ENCODE measurements around the gene DDX31.

Gene DDX31

DNA sequence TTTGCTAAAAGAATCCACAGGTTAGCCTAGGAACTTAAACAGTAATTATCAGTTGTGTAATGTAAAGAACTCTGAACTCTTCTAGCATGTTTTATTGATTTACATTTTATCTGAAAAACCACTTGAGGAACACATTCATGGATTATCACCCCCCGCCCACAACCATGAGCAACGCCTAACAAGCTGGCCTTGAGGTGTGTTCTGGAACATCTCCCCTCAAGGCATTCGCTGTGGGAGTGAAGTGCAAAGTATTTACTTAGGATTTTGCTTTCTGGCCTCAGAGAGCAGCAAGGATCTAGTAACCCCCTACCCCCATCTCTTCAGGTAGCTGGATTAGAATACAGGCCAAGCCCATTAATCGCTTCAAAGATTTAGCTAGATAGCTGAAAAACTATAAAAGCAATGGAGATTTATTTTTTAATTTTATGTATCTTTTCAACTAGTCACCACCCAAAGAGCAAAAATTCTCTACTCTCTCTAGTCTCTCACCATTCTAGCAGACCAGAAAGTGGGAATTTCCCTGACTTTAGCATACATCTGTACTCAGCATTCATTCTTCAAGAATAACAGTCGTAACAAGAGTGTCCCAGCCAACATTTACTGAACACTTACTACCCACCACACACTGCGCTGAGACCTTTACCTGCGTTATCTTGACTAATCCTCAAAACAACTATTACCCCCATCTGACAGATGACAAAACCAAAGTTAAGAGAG is 37.2 kb downstream of the DDX31 start:
- DNase-seq, result no peak

DNA sequence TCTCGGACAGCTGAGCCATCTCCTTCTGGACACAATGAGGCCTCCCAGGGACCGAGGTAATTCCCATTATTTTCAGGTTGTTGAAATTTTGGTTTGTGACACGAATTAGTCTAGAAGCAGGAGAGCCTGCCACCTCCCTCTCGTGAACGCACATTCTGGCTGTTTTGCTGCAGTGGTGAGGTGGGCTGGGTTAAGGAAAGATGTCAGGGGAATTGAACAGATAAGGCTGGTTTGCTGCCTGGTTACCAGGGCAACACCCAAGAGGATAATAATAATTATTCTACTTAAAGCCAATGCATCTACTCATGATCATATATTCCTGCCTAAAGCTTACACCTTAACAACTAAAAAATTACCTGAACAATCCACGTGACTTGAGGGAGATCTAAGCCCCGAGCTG is 38.1 kb downstream of the DDX31 start:
- no peak for DNase-seq

DNA sequence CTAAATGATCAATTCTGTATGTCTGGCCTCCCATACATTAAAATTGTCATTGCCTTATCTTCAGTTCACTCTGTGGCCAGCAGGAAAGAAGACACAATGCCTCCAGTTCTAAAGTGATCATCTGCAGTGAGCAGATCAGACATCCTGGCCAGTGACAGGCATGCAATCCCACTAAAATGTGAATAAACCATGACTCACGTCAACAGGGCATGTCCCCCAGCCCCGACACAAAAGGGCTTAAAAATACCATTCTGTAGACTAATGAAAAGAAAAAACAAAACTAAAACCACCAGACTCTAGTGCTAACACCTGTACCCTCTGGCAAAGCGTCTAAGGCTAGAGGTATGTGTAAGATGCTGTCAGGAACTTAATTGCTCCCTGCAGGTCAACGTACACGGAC is 38.5 kb downstream of the DDX31 start:
- DNase-seq, result no peak

DNA sequence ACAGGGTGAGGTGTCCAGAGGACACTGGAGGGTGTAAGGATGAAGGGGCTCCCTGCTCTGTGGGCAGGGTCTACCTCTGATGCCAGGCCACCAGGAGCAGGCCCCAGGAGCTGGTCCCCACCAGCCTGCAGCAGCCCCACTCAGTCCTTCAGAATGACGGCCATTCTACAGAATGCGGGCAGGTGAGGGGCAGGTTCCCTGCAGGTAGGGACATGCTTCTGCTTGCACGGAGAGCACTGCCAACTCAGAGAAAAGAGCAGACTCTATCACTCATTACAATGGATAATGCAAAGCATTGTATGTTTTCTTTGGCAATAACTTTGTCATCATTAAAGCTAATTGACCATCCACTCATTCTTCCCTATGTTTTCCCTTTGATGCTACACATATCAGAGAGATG is 39.0 kb downstream of the DDX31 start:
- no peak for DNase-seq

DNA sequence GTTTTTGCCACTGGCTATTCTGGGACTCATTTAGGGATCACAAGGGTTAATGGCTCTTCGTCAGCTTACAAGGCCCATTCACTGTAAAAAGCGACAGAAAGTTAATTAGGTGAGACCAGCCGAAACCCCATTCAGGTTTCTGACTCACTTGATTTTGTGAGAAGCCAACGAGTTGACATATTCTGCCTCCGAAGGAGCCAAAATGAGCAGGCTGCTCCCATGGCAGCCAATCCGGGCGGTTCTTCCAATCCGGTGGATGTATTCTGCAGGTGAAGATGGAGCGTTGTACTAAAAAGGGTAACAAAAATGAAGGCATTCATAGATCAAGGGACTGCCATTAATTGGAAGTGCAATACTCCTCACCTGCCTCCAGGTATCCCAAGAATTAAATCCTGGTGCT is 39.7 kb downstream of the DDX31 start:
- no peak for DNase-seq

DNA sequence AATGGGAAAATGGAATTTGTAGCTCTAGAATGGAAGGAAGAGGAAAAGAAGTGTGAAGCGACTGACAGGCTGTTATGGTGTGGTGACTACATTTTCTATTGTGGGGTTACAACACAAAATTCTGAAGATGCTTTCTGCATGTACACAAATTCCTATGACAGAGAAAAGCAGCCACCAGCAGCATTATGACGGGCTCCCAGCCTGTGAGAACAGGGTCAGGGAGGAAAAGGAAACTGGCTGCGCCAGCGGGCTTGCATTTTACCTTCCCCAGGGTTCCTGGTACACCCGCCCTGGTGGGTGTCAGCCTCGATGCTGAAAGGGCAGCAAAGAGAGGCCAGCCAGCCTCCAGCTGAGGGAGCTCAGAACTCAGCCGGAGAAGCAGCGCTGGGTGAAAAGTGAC is 41.0 kb downstream of the DDX31 start:
- DNase-seq, result no peak

DNA sequence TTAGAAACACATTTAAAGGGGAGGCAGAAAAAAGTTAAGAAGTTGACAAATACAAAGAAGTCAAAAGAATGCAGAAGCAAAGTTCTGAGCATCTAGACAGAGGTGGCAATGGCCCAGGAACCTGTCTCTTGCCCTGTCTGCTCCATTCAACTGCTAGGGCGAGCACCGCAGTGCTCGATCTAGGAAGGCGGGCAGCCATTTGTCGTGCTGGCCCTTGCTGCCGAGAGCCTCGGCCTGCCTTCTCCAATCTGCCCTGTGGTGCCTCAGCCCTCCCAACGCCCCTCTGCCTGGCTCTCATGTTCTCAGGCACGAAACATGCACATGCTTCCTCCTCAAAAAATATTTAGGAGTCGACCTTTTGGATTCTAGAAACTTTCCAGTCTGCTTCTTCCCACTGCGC is 42.2 kb downstream of the DDX31 start:
- DNase-seq, result no peak

DNA sequence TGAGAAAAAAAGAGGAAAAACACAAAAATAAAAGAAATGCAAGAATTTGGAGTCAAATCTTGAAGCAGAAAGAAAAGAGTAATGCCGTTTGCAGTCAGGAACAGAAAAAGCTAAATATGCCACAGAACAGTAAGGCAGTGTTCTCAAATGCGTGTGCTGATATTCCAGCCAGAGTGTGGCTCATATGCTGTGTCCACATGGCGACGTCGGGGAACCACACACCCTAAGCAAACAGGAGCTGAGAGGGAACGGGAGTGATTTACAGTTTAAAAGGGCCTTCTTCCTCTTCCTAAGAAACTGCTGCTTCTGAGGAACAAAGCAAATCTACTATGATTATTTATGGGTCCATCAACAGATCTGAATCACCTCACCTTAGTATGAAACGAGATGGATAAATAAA is 42.7 kb downstream of the DDX31 start:
- DNase-seq, result no peak

DNA sequence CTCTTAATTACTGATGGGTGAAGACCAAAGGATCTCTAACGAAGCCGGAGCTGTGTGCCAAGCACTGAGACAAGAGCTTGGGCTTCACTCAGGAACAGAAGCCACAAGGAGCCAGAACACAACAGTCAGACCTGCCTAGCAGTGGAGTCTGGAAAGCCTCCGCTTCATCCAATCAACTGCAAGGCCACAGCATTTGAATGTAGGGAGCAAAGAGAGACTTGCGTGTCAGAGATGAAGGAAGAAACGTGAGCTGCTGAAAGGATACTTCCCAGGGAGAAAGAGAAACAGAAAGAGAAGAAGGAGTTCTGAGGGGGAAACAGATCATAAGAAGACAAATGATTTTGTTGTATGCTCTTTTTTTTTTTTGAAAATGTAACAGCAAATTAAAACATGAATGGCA is 43.5 kb downstream of the DDX31 start:
- no peak for DNase-seq

DNA sequence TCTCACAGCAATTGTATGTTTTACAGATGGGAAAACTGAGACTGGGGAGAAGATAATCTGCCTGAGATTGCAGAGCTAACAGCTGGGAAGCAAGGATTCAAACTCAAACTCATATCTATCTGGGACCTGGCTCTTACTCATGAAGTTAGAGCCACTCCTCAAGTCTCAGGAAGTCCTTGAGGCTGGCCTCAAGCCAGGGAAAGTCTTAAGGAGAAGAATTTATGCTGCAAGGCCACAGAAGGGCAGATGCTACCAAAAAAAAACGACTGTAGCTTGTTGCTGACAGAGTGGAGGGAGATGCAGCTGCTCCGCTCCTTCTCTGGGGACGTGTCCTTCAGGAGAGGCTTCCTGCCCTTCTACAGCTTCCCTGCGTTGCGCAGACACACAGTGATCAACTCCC is 47.6 kb downstream of the DDX31 start:
- DNase-seq, result no peak

DNA sequence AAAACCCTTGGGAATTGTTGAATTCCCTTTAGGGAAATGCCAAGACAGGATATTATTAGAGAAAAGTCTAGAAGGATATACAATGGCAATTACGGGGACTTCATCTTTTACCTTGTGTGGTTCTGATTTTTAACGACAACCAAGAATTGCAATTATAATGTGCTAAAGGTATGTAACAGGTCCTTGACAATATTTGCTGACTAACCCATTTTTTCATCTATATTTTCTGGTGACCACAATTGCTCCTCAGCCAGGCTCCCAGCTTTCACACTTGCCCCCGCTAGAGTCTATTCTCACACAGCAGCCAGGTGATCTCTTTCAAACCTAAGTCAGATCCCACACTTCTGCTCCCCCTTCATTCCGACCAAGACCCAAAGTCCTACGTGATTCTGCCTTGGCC is 53.1 kb downstream of the DDX31 start:
- DNase-seq, result no peak

DNA sequence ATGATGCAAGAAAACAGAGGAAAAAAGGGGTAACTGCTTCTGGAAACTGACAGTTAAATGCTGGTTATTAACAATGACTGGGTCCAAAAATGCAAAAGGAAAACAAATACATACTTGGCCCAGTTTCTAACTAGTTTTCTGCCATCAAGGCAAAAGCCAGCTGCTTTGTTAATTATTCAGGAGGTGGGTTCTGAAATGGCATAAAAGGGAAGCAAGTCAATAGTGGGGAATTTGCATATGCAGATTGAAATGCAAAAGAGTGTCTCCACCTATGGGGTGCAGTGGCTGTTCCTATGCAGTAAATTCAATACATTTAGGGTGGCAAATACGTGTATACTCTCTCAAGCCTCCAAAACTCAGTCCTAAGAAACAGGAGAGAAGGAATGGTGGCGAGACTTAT is 54.0 kb downstream of the DDX31 start:
- DNase-seq, result no peak

DNA sequence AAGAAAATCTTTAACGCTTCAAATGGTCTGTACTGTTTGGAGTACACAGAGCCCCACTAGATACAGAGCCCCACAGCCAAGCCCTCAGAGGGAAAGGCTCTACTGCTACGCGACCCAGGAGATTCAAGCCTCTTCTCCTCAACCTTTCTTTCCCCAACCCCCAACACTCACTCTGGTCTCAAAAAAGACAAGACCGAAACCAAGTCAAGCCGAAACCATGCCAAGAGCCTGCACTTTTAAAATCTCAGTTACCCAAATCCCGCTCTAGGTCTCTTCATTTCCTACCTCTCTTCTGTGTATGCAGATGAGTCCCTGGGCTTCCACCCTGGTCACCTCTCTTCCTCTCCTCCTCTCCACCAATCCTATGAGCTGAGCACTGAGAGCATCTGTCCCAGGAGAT is 55.5 kb downstream of the DDX31 start:
- DNase-seq, result no peak

DNA sequence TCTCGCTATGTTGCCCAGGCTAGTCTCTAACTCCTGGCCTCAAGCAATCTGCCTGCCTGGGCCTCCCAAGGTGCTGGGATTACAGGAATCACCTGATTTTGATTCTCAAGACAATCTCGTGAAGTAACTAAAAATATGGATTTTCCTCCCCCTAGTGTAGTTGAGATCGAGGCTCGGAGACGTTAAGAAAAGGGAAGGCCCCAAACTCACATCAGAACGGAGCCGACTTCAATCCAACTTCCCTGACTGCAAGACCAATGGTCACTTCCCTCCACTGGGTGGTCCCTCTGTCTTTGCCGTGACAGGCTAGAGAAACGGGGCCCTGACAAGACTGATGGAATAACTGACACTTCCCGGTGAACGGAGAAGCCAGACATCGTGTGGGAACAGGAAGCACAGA is 59.1 kb downstream of the DDX31 start:
- DNase-seq, result no peak

DNA sequence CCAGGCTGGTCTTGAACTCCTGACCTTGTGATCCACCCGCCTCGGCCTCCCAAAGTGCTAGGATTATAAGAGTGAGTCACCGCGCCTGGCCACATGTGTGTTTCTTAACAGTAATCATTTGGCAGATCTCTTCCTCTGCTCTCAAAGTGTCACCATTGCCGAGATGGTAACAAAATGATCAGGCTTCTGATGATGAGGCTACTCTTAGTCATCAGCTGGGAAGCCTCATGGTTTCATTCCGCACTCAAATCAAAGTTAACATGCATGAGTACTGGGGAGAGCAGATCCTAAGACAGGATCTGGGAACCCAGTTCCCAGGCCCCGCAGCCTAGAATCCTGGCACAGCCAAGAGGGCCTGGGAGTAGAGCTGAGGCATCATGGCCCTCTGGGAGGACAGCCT is 60.0 kb downstream of the DDX31 start:
- no peak for DNase-seq

DNA sequence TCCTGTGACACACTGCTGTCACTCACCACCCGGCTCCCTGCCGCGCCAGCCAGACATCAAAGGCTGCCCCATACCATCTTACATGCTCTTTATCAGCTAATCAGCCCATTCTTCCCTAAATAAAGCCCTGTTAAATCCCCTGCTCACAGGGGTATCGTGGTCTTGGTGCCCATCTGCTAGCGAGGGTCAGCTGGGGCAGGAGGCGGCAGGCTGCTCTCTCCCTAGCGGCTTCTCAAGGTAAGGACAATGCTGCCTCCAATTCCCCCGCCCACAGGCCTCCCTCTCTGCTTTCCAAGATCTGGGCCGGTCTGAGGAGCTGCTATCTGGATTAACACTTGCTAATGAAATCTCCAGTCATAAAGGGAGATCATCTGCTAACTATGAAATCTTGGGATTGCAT is 60.6 kb downstream of the DDX31 start:
- no peak for DNase-seq

DNA sequence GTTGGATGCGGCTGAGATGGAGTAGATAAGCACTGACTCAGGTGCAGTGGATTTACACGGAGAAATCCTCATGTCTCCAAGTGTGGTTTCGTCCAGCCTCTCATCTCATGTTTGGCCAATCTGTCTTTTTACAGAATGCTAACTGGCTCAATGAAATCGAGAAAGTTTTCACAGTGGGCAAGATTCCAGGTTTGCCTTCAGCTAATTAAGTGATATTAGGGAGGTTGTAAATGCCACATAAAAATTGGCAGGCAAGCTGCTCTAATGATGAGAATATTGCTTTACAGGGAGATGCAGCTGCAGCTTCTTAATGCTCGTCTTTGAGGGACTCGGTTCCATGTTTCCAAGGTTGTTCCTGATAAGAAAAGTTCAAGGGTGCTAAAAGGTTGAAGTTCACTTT is 63.7 kb downstream of the DDX31 start:
- DNase-seq, result no peak

DNA sequence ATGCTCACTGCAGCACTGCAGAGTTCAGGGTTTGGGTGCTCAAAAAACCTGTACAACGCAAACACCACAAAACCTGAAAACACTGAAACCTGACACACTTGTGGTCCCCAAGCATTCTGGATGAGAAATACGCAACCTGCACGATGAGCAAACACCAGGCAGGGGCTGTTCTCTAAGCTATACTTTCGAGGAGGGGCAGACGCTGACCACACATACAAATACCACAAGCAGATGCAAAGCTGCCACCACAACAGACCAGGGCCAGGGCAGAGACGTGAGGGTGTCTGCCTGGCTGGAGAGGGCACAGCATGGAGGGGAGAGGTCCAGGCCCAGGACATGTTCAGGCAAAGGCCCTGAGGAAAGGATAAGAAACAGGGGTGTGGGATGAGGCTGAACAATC is 64.4 kb downstream of the DDX31 start:
- DNase-seq, result no peak

DNA sequence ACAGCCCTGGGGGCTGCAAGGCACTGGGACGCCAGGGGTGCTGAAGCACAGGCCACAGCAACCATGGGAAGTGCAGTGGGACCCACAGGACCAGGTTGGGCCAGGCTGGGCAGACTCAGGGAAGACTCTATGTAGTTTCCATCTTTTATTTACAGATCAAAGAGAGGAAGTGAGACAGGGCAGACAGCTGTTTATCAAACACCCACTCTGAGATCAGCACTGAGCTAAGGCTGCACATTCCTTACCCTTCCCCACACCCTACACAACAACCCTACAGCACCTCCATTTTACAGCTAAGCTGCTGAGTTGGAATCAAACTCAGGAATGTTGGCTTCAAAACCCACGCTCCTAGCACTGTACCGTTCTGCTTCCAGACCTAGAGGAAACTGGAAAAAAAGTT is 67.6 kb downstream of the DDX31 start:
- no peak for DNase-seq

DNA sequence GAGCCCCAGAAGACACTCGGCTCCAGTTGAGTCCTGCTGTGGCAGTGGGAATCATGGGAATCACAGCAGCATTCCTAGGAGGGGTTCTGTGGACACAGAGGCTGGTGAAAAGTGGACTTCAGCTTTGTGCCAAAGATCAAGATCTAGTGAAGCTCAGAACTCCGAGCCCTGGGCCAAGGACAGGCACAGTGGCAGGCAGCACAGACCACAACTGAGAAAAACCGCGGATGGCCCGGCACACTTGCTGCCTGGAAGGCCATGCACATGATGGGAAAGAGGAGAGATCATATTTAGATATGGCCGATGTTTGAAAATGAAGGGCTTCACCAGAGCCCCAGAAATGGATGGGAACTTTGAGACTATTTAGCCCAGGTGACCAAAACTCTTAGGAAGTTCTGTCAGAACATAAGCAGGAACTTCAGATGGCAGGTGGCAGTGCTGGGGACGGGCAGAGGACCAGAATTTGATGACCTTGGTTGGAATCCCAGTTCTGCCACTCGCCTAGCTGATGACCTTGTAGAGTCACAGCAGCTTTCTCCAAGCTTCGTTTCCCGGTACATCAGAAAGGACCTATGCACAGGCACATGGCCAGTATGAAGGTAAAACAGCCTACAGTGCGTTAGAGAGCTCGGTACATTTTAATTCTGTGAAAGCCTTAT is 69.3 kb downstream of the DDX31 start:
- no peak for DNase-seq

DNA sequence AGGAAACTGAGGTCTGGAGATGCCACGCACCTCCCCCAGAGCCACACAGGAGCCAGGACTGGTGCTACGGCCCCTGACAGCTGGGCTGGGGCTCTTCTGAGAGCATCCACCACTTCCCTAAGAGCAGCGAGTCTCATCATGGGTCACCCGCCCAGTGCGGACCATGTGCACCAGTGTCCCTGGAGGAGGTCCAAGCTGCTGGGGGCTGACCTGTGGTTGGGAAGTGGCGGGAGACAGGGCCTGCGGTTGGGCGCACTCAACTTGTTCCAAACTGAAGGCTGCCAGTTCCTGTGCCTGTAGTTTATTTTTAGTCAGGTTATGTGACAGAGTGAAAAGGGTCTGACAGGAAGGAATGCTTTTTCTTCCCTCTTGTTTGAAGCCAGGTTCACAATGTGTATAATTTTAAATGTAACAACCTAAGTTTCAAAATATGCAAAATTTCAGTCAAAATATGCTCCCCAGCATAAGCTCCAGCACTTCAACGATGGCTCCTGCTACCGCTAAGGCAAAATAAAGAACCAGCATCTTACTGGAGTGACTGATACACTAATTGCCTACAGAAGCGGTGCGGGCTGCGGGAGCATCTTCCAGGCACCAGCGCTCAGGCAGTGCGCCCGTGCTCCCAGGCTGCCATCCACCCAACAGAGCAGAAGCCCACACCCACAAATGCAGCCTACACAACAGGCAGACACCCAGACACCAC is 72.6 kb downstream of the DDX31 start:
- no peak for DNase-seq

DNA sequence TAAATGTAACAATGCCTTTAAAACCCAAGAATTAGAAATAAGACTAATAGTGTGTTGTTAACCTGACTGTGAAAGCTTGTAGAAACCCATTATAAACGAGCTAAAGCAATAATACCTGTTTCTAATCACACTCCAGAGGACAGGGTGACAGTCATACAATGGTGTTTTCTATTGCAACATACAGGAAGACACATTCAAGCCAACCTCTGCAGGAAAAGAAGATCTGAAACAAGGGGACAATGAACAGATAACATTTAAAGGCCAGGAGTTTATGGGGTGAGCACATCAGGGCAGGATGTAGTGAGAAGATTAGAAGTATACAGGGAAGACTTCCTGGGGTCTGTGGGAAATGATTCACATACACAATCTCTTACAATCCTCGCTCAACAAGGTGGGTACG is 73.6 kb downstream of the DDX31 start:
- DNase-seq, result no peak

DNA sequence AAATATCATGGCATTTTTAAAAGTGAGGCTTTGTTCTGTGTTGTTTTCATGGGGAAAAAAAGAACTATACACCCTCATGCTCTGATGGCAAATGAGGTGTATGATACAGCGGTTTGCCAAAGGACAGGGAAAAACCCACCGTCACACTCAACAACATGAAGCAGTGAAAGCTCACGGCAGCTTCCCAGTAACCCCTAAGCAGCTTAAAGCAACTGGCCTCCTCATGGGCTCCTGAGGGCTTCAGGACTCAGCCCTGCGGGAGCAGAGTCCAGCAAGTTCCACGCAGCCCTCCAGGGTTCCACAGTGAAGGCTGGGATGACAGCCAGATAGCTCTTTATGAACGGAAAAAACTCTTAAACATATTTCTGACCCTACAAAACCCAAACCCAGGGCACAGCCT is 74.5 kb downstream of the DDX31 start:
- no peak for DNase-seq

DNA sequence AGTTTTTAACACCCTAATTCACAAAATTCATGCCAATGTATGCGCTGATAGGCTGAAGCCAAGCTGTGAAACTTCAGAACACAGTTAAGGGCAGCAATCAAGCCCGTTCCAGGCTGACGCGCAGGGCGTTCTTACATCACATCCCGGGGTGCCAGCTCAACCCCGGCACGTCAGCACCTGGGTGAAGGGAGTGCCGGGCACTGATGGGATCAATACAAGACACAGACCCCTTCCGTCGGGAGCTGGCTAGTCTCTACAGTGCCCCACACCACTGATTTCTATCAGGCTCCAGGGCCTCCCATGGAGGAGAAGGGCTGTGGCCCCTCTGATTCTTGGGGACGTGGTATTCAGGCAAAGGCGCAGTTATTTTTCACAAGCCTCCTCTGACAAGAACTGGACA is 75.4 kb downstream of the DDX31 start:
- DNase-seq, result no peak

DNA sequence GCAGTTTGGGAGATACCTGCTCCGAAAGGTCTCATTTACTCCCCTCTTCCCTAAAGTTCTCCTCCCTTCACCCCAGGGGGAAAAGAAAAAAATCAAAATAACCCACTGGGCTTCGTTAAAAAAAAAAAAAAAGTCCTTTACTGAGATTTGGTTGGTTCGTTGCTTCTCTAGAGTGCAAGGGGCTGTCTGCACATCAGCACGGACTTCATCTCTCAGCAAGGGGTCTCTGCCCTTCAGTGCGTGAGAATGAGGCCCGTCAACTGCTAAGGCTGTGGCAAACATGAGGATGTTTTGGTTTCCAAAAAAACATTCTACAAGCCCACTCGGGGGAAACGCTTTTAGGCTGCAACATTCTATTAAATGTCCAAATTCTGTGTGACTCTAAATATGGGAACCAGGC is 77.3 kb downstream of the DDX31 start:
- no peak for DNase-seq

All from CD4-positive, alpha-beta T cell treated with Interleukin-17A for 1 hour (primary cell).